GM12872 (cell line): ENCODE results near the gene CITED2.

ENCODE experiments used
- CTCF ChIP-seq: IDR thresholded peaks from 3 replicates; pipeline ENCODE4 v1.5.1; 2011; ENCODE audit warnings: low read depth, mild to moderate bottlenecking, low read length, moderate library complexity; ENCODE audit not compliant: insufficient read depth

CITED2 gene

GRCh38 chr6:139343052-139343750 is 31.2 kb downstream of the CITED2 start:
- TF ChIP-seq CTCF = no peak

GRCh38 chr6:139341060-139341459 is 33.4 kb downstream of the CITED2 start:
- no peak for TF ChIP-seq CTCF

- no peak for TF ChIP-seq CTCF
These were observed 35.7 kb downstream of the CITED2 start for GRCh38 chr6:139338795-139339194.

- TF ChIP-seq CTCF = no peak
These were observed 36.6 kb downstream of the CITED2 start for GRCh38 chr6:139337830-139338229.

- no peak for TF ChIP-seq CTCF
These were observed 37.4 kb downstream of the CITED2 start for GRCh38 chr6:139337001-139337400.

GRCh38 chr6:139336488-139336887 is 38.0 kb downstream of the CITED2 start:
- no peak for TF ChIP-seq CTCF

- no peak for TF ChIP-seq CTCF
These were observed 38.8 kb downstream of the CITED2 start for GRCh38 chr6:139335447-139336210.
